Measurements from ENCODE around the gene FGF18.

FGF18 gene

DNA sequence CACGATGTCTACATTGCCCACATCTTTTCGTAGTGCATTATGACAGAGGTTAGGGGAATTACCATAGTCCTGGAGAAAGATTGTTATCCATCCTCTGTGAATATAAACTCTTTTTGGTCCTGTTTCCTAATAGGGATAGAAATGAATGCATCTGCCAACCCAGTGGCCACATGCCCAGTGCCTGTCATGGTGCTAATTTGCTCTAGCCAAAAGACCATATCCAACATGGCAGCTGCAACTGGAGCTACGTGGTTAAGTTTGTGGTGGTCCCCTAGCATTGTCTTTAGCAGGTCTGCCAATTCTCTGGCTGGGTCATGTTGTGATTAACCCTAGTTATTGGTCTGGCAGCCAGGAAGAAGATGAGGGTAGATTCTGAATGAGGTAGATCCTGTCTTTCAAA lies 87.5 kb downstream of the FGF18 start:
- no peak for DNase-seq

Data from NCI-H2107 (cell line).